Activated CD8-positive, alpha-beta memory T cell treated with anti-CD3 and anti-CD28 coated beads for 24 hours (primary cell): ENCODE results near the gene GRIN2B.

ENCODE experiments used
- DNase-seq: peaks from one replicate; pipeline ENCODE4 v3.0.0-alpha.2; 2020

The GRIN2B gene

GRCh38 chr12:13956060-13956590 is 25.3 kb downstream of the GRIN2B start:
- DNase-seq = no peak

DNA sequence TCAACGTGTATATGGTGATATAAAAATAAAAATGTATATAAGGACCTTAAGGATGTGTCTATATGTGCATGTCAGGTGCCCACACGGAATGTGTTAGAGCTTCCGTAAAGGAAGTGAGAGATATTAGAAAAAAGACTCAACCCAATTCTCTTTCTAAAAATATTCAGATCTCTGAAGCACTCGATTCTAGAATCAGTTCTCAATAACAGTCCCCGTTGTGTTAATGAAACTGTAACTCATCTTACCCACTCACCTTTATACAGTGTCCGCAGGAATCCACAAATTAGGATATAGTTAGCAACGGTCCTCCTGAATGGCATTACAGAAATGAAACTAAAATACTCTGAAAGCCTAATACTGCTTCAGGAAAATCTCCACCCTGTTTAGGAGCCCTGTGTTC is 29.3 kb downstream of the GRIN2B start:
- DNase-seq = no peak

DNA sequence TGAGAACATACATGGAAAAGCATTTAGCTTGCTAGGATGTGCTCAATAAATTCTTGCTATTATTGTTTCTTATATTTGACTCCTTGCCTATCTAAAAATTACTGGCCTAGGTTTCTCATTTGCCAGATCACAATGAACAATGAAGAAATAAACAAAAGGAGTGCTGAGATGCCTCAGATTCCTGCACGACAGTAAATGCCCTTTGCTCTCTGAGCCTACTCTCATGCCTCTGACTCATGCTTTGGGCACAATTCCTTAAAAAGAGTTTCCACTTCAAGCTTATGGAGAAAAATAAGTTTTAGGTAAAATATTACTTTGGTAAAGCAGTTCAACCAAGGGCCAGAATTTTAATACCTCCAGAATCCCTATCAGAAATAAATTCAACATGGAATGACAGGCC is 30.9 kb downstream of the GRIN2B start:
- no peak for DNase-seq

DNA sequence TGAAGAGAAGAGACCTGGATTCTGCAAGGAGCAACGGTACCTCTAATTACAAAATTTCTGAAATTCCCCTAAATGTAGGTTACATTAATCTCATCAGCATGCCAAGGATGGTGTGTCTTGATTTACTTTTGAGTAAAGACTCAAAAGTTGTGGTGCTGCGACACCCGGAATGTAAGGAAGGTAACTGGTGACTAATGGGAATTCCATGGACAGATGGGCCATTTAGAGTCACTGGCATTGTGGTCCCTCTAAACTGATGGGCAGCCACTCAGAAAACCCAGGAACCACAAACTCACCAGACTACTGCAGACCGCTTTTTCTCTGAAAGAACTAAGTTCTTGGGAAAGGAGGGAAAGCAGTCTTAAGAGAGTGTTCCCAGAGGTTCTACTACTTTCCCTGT is 32.8 kb downstream of the GRIN2B start:
- DNase-seq = no peak

DNA sequence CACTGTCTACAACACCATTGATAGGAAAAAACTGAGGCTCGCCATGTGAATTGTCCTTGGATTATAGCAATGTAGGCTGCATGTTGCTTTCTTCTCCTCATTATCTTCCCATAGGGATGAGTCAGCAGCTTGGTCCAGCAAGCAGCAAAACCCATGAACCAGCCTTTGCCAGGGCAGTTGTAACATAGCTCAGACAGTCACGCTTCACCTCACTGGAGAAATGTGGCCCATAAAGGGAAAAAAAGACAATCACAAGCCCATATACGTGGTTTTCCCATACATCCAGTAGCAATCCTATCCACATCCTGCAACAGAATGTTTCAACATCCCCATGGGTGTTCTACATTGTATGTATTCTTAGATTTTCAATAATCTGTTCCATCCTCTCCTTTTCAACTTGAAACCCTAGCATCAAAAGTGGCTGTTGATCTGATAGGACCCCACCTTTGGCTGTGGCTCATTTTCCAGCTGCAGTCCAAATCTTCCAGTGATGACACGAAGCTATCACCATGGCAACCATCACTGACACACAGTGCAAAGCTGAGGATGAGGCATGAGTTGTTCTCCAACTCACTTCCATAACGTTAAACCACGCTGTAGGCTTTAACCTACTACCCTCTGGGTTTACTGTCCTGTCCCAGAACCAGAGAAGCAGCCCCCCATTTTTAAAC is 34.0 kb downstream of the GRIN2B start:
- no peak for DNase-seq

DNA sequence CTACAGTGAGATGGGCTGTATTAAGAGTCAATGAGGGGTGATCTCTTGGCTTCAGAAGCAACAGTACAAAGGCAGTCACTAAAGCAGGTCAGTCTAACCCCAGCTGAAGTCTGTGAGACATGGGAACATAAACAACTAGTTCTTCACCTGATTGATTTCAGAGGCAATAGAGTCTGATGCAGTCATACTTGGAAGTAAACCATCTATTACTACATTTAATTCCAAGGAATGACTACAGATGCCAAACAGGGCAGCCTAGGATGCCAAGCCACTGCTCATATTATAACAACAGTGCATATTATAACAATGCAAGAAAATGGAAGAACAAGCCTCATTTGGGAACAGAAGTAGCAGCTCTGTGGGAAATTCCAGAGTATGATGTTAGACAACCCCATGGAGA is 35.8 kb downstream of the GRIN2B start:
- no peak for DNase-seq

GRCh38 chr12:13945236-13945635 is 36.2 kb downstream of the GRIN2B start:
- no peak for DNase-seq

DNA sequence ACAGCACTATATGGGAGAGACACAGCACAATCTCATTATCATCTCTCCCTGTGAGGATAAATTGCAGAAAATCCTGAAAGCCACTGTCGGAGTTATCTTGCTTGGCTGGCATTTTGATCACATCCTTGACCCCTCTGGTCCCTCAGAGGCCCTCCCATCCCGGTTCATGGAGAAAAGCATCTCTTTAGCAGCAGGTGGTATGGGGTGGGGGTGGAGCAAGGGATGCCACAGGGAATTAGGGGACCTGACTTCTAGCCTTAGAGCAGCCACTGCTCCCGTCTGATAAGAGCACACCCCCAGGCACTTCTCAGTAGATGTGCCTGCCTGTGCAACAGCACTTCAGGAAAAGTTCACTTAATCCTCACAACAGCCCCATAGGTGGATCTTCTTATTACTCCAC is 38.6 kb downstream of the GRIN2B start:
- DNase-seq = no peak

DNA sequence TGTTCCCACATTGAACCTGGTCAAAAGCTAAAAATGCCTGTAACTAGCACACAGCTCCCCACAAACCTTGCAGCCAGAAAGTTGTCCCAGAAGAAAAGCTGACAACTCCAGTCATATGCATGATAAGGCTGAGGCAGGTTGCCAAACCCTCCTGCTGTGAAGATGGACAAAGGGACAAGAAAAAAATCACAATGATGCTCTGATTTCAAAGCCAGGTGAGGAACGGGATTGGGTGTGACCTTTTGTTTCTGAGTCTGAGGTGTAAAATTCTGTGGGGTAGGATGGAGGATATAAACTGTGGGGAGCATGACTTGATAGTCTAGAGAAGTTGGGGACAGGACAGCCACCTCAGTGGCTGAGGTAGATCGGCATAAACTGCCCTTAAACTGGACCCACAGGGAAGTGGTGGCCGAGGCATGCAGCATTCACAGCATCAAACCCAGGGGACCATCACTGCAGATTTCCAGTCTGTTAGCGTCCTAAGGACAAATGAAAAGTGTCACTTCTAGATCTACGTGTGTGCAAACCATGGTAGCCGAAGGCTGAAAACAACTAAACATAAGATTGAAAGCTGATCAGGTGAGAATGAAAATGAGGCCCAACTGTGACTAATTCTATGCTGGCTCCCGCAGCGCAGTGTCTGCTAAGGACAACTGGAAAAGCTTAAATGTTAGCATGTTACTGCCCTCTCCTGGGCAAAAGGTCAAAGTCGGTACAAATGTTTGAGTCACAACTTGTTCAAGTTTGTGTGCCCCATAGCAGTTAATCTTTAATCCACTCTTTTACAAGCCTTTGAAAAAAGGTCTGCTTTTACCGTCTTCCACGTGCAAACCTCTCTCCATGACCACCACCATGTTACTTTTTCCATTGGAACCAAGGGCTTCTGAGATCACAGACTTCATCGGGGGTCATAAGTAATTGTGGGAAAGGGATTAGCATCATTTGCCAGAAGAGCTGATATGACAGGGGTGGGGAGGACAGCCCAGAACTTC is 39.8 kb downstream of the GRIN2B start:
- no peak for DNase-seq

GRCh38 chr12:13940335-13940865 is 41.0 kb downstream of the GRIN2B start:
- no peak for DNase-seq

- no peak for DNase-seq
Observed at GRCh38 chr12:13937735-13938134, 43.7 kb downstream of the GRIN2B start.

- DNase-seq = no peak
Observed at GRCh38 chr12:13935169-13935568, 46.2 kb downstream of the GRIN2B start.
